GM21367 (cell line): ENCODE measurements around the gene NUSAP1.
"Not testable (repeated sequence)": the region's sequence is repeated elsewhere in the genome, so short reads cannot be mapped to it uniquely, and the experiment has no call there.

ENCODE experiments used
- ATAC-seq: cut with Tn5 transposase; IDR thresholded peaks from one replicate; pipeline ENCODE4 v1.9.1; 2021; ENCODE audit not compliant: unreplicated experiment

Gene NUSAP1

GRCh38 chr15:41411031-41411430, 78.3 kb downstream of the NUSAP1 start:
- ATAC-seq, result no peak

GRCh38 chr15:41411441-41411840, 78.8 kb downstream of the NUSAP1 start:
- no peak for ATAC-seq

DNA sequence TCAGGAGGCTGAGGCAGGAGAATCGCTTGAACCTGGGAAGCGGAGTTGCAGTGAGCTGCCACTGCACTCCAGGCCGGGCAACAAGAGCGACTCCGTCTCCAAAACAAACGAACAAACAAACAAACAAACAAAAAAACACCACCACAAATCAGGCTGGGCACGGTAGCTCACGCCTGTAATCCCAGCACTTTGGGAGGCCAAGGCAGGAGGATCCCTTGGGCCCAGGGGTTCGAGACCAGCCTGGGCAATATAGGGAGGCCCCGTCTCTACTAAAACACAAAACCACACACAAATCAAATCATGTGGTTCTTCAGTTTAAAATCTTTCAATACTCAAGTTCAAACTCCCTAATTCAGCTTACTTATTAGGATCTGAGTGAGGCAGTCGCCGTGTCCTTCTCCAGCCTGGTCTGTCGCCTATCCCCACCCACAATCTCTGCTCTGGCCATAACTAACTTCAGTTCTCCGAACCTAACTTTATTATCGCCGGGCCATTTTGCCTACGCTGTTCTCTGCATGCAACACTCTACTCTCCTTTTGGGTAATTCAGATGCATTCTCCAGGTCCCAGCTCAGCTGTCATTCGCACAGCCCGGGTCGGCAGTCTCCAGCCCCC, 83.6 kb downstream of the NUSAP1 start:
- ATAC-seq, result peak; percentile 15

- ATAC-seq, result peak; percentile 66
Observed at GRCh38 chr15:41416742-41417417, 84.2 kb downstream of the NUSAP1 start, which contains the start of gene RTF1. RTF1 (plus strand) TSS chr15:41417095; CDS start chr15:41417116, 21 bp downstream.

DNA sequence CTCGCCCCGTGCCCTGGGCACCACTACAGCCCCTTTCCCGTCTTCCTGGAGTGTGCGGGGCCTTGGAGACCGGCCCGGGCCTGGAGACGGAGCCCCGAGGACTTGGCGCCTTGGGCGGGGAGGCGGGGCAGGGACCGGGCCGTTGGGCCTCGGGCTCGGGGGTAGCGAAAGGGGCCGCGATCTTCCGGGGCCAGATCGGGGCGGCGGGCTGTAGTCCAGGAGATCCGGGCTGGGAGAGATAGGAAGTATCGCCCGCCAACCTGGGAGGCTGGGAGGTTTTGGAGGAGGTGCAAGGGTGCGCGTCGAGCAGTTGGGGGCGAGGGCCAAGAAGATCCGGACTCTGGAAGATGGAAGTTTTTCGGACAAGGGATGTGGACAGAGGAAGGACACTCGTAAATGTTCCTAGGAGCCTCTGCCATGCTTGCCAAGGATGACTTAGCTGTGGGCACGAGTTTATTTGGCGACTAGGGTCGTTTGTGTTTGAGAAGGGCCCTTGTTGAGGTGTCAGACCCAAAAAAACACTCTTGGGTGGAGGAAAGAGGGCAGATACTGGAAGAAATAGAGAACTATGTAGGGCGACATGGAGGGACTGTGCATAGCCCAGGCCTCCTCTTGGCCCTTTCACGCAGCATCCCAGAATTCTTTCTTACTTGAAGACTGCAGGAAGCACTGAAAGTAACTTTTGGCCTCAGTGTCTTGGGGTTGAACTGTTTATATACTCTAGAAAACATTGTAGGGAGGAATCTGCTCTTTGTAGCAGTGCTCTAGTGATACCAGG, 84.9 kb downstream of the NUSAP1 start:
- peak; percentile 30 for ATAC-seq

- ATAC-seq, result peak; percentile 64
Observed at GRCh38 chr15:41423979-41424659, 91.4 kb downstream of the NUSAP1 start.

GRCh38 chr15:41424809-41425208, 92.1 kb downstream of the NUSAP1 start:
- no peak for ATAC-seq

DNA sequence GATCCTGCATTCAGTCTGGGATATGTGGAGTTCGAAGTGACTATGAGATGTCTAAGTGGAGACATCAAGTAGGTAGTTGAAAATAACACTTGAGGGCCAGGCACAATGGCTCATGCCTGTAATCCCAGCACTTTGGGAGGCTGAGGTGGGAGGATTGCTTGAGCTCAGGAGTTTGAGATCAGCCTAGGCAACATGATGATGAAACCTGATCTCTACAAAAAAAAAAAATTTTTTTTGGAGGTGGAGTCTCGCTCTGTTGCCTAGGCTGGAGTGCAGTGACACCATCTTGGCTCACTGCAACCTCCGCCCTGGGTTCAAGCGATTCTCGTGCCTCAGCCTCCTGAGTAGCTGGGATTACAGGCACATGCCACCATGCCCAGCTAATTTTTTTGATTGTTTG, 93.2 kb downstream of the NUSAP1 start:
- ATAC-seq, result not testable (repeated sequence)

DNA sequence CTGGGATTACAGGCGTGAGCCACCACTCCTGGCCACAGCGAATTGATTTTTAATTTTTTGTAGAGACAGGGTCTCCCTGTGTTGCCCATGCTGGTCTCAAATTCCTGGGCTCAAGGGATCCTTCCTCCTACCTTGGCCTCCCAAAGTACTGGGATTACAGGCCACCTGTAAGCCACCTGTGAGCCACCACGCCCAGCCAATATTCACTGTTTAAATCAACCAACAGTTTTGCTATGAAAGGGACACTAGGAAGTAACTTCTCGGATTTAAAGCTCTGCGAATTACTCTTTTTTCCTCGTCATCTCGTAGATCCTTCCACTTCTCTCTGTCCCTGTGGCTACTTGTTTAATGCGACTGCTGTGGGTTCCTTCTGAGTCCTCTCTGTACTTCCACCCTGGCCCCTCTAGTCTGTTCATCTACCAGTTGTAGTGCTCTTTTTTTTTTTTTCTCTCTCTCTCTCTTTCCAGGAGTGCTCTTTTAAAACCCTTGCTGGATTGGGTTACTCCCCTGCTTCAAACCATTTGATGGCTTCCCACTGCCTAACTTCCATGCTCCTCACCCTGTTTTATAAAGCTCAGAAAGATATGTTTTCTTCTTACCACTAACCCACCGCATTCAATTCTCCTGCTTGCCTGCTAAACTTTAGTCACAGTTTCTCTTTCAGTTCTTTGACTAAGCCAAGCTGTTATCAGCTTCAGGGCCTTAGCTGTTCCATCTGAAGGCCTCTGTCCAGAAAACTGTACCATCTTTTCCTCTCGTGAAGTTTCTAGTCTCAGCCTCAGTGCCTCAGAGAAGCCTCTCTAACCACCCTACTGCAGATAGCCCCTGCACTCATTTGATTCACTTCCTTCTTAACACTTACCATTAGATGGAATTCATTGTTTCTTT, 96.6 kb downstream of the NUSAP1 start:
- ATAC-seq, result peak; percentile 72
